ENCODE measurements around the gene RABGGTA. TPM values are rescaled to one million over a fixed set of nuclear protein-coding genes. Genes with fewer than 3 reads are reported as not detected.

RABGGTA gene
- total RNA-seq, 2 donors from 2014 or later = 28.2 to 44.7 TPM

- no peaks in the 10 kb centered on the region for H3K36me3 ChIP-seq
- no peak for TF ChIP-seq CTCF (IDR thresholded peaks at IDR 0.05)
- H3K9me3 ChIP-seq = no peaks in the 10 kb centered on the region
- peaks cover 0 to 8% of the 10 kb centered on the region in 2 donors for H3K4me1 ChIP-seq (ENCODE audit: control insufficient read depth in 1 of 2, low read depth in 2 of 2)
- H3K27me3 ChIP-seq (replicated peaks; ENCODE audit: insufficient read depth) = no peaks in the 10 kb centered on the region
- ATAC-seq (ENCODE audit: insufficient number of reproducible peaks, low FRiP score, low read depth) = no peak
- no peak overlapping the region for H3K4me3 ChIP-seq
- H3K27ac ChIP-seq = no peak overlapping the region
- DNase-seq (ENCODE audit: low spot score) = no peak
These were observed 12.7 kb downstream of the RABGGTA start for GRCh38 chr14:24258548-24259265.

- Histone ChIP-seq H3K36me3 (no peaks in the 10 kb centered on the region), H3K27ac (no peak overlapping the region)
- no peak for ATAC-seq (ENCODE audit: insufficient number of reproducible peaks, low FRiP score, low read depth)
These were observed 13.3 kb downstream of the RABGGTA start for GRCh38 chr14:24258119-24258518.

GRCh38 chr14:24256960-24257359 is 14.4 kb downstream of the RABGGTA start:
- Histone ChIP-seq H3K9me3 (no peaks in the 10 kb centered on the region), H3K27ac (no peak overlapping the region), H3K4me1 (ENCODE audit: control insufficient read depth in 1 of 2, low read depth in 2 of 2) (peaks cover 0 to 8% of the 10 kb centered on the region in 2 donors), H3K4me3 (no peak overlapping the region), H3K36me3 (no peaks in the 10 kb centered on the region), H3K27me3 (replicated peaks; ENCODE audit: insufficient read depth) (no peaks in the 10 kb centered on the region)
- TF ChIP-seq CTCF (IDR thresholded peaks at IDR 0.05) = no peak
- no peak for ATAC-seq (ENCODE audit: insufficient number of reproducible peaks, low FRiP score, low read depth)
- no peak for DNase-seq (ENCODE audit: low spot score)

More at GRCh38 chr14:24258119-24258518, 13.3 kb downstream of the RABGGTA start:
- no peak for TF ChIP-seq CTCF (IDR thresholded peaks at IDR 0.05)
- peaks cover 0 to 8% of the 10 kb centered on the region in 2 donors for H3K4me1 ChIP-seq (ENCODE audit: control insufficient read depth in 1 of 2, low read depth in 2 of 2)
- no peak for DNase-seq (ENCODE audit: low spot score)
- no peaks in the 10 kb centered on the region for H3K27me3 ChIP-seq (replicated peaks; ENCODE audit: insufficient read depth)
- H3K4me3 ChIP-seq = no peak overlapping the region
- no peaks in the 10 kb centered on the region for H3K9me3 ChIP-seq

- no peak for TF ChIP-seq CTCF (IDR thresholded peaks at IDR 0.05)
- no peak for DNase-seq (ENCODE audit: low spot score)
These were observed 15.3 kb downstream of the RABGGTA start for GRCh38 chr14:24255931-24256711.

GRCh38 chr14:24255438-24255837 is 16.0 kb downstream of the RABGGTA start:
- TF ChIP-seq CTCF (IDR thresholded peaks at IDR 0.05) = no peak
- Histone ChIP-seq H3K36me3 (no peaks in the 10 kb centered on the region), H3K27me3 (replicated peaks; ENCODE audit: insufficient read depth) (no peaks in the 10 kb centered on the region), H3K4me3 (no peak overlapping the region), H3K9me3 (no peaks in the 10 kb centered on the region), H3K4me1 (ENCODE audit: control insufficient read depth in 1 of 2, low read depth in 2 of 2) (peaks cover 0 to 8% of the 10 kb centered on the region in 2 donors), H3K27ac (no peak overlapping the region)
- DNase-seq (ENCODE audit: low spot score) (no peak), ATAC-seq (ENCODE audit: insufficient number of reproducible peaks, low FRiP score, low read depth) (no peak)

More at GRCh38 chr14:24255931-24256711, 15.3 kb downstream of the RABGGTA start:
- H3K4me1 ChIP-seq (ENCODE audit: control insufficient read depth in 1 of 2, low read depth in 2 of 2) = peaks cover 0 to 8% of the 10 kb centered on the region in 2 donors
- no peak overlapping the region for H3K4me3 ChIP-seq
- no peaks in the 10 kb centered on the region for H3K36me3 ChIP-seq
- no peak for ATAC-seq (ENCODE audit: insufficient number of reproducible peaks, low FRiP score, low read depth)
- H3K27ac ChIP-seq = no peak overlapping the region
- H3K9me3 ChIP-seq = no peaks in the 10 kb centered on the region
- H3K27me3 ChIP-seq (replicated peaks; ENCODE audit: insufficient read depth) = no peaks in the 10 kb centered on the region

All from thoracic aorta (tissue), 2 donors.